ENCODE results near the gene AVPR2. TPM values are rescaled to one million over a fixed set of nuclear protein-coding genes. Genes with fewer than 3 reads are reported as not detected.

Gene AVPR2
- total RNA-seq, 1 experiment from 2014 or later = not detected

DNA sequence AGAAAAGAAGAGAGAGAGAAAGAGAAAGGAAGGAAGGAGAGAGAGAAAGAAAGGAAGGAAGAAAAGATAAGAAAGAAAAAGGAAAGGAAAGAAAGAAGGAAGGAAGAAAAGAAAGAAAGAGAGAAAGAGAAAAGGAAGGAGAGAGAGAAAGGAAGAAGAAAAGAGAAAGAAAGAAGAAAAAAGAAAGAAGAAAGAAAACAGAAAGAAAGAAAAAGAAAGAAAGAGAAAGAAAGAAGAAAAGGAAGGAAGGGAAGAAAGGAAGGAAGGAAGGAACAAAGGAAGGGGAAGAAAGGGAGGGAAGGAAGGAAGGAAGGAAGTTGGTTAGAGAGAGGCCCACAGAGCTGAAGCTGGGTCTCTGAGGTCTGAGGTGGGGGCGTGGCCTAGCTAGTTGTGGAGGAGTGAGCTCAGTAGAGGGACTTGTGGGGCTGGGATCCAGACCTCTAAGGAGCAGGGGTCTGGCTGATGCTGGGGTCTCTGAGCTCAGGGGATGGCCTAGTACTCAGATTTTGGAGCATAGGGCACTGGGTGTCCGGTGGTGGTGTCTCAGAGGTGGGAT lies 47.0 kb upstream of the AVPR2 start:
- Histone ChIP-seq H3K36me3 (ENCODE audit: control insufficient read depth in 1 of 2, insufficient read depth in 2 of 2, low read length in 2 of 2) (no peaks in the 10 kb centered on the region), H2AFZ (ENCODE audit: low read depth, low read length, poor library complexity, severe bottlenecking) (no peak overlapping the region), H3K4me1 (ENCODE audit: control insufficient read depth in 1 of 2, insufficient read depth in 2 of 2, low read length in 2 of 2) (no peaks in the 10 kb centered on the region), H4K20me1 (ENCODE audit: insufficient read depth) (no peaks in the 10 kb centered on the region), H3K9ac (ENCODE audit: low read length) (no peak overlapping the region), H3K9me2 (ENCODE audit: insufficient read depth) (no peaks in the 10 kb centered on the region), H3K9me3 (ENCODE audit: control insufficient read depth in 1 of 2, insufficient read depth in 1 of 2, low read depth in 1 of 2, low read length in 2 of 2) (no peaks in the 10 kb centered on the region), H3K27me3 (ENCODE audit: insufficient read depth, low read length) (peaks cover 6% of the 10 kb centered on the region; the same call in 1 of the 2 replicates), H3K4me3 (replicated peaks in 1 of 2; ENCODE audit: low read depth in 1 of 2, low read length in 2 of 2) (no peak overlapping the region), H3K79me2 (ENCODE audit: insufficient read depth, low read length) (no peaks in the 10 kb centered on the region), H3K4me2 (ENCODE audit: low read length) (no peak overlapping the region), H3K27ac (ENCODE audit: low read depth, low read length) (no peak overlapping the region)
- intact Hi-C loops (cut with micrococcal nuclease) = no loop called here
- no peak for ATAC-seq
- DNase-seq (ENCODE audit: low read depth, low spot score) = no peak
- CTCF ChIA-PET = no interaction called here
- RAD21 ChIA-PET (ENCODE audit: low non-redundant PET in 1 of 2, low total read pairs in 2 of 2, uncharacterized antibody in 2 of 2, unreplicated experiment in 2 of 2) = no interaction called here
- no peak for TF ChIP-seq CTCF (IDR thresholded peaks at IDR 0.05 in 2 of 3, conservative IDR thresholded peaks at IDR 0.05 in 1 of 3; ENCODE audit: borderline replicate concordance in 1 of 3, insufficient read depth in 1 of 3, low read depth in 2 of 3, low read length in 2 of 3)
- TF ChIP-seq SIN3A (IDR thresholded peaks at IDR 0.05; ENCODE audit: low read depth) = no peak
- no peak for TF ChIP-seq SP1 (IDR thresholded peaks at IDR 0.05; ENCODE audit: low read depth)
- TF ChIP-seq CBX3 (IDR thresholded peaks at IDR 0.05; ENCODE audit: low read depth) = no peak
- no peak for TF ChIP-seq ELF1 (IDR thresholded peaks at IDR 0.05; ENCODE audit: borderline replicate concordance, low read depth)
- TF ChIP-seq RAD21 (IDR thresholded peaks at IDR 0.05; ENCODE audit: low read depth) = no peak
- TF ChIP-seq, protein P1, sequence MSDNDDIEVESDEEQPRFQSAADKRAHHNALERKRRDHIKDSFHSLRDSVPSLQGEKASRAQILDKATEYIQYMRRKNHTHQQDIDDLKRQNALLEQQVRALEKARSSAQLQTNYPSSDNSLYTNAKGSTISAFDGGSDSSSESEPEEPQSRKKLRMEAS (IDR thresholded peaks at IDR 0.05) = no peak
- no peak for TF ChIP-seq SRF (IDR thresholded peaks at IDR 0.05; ENCODE audit: low read depth)
- TF ChIP-seq EZH2phosphoT487 (IDR thresholded peaks at IDR 0.05; ENCODE audit: borderline replicate concordance) = no peak
- no TSS peak for BruUV-seq (replicated peaks)
- POLR2A ChIA-PET = no interaction called here

All from HCT116 (cell line).